Mesenchymal stem cell (in vitro differentiated cells and primary cell): ENCODE results near the gene CRYGS.

Source experiments
- DNase-seq: peaks from one replicate; pipeline ENCODE4 v3.0.0-alpha.2; 2013
- H2AFZ ChIP-seq: one replicate; pipeline ENCODE4 v1.6.1; 2013; ENCODE audit warnings: low read depth, mild to moderate bottlenecking, control low read depth, inconsistent platforms, low read length, moderate library complexity
- H2AK5ac ChIP-seq: 2 replicates; pipeline ENCODE4 v1.6.1; 2013; ENCODE audit warnings: low read length, moderate library complexity, mild to moderate bottlenecking, inconsistent platforms; ENCODE audit not compliant: severe bottlenecking
- H2BK120ac ChIP-seq: one replicate; pipeline ENCODE4 v1.6.1; 2013; ENCODE audit warnings: low read depth, mild to moderate bottlenecking, inconsistent platforms, low read length, moderate library complexity
- H2BK12ac ChIP-seq, 2 experiments: one replicate each; pipeline ENCODE4 v1.6.1; 2013; ENCODE audit warnings: inconsistent platforms in 2 of 2, low read length in 2 of 2, mild to moderate bottlenecking in 2 of 2, moderate library complexity in 2 of 2, control low read depth in 1 of 2
- H2BK15ac ChIP-seq: one replicate; pipeline ENCODE4 v1.6.1; 2013; ENCODE audit warnings: mild to moderate bottlenecking, low read depth, inconsistent platforms; ENCODE audit not compliant: poor library complexity, severe bottlenecking
- H2BK5ac ChIP-seq: 2 replicates; pipeline ENCODE4 v1.6.1; 2013; ENCODE audit warnings: low read depth, mild to moderate bottlenecking, low read length, control low read depth, inconsistent platforms; ENCODE audit not compliant: poor library complexity, severe bottlenecking
- H3K14ac ChIP-seq, 2 experiments: one replicate each; pipeline ENCODE4 v1.6.1; 2013; ENCODE audit warnings: inconsistent platforms in 2 of 2, low read length in 2 of 2, control low read depth in 1 of 2, mild to moderate bottlenecking in 1 of 2, moderate library complexity in 1 of 2
- H3K18ac ChIP-seq, 2 experiments: one replicate each; pipeline ENCODE4 v1.6.1; 2013; ENCODE audit warnings: inconsistent platforms in 2 of 2, low read length in 2 of 2, control low read depth in 1 of 2, low read depth in 1 of 2, mild to moderate bottlenecking in 1 of 2
- H3K23ac ChIP-seq, 2 experiments: one replicate each; pipeline ENCODE4 v1.6.1; 2013; ENCODE audit warnings: inconsistent platforms in 2 of 2, low read length in 2 of 2, mild to moderate bottlenecking in 2 of 2, moderate library complexity in 2 of 2, control low read depth in 1 of 2
- H3K27ac ChIP-seq: 2 replicates; pipeline ENCODE4 v1.5.1; 2013; ENCODE audit warnings: mild to moderate bottlenecking, moderate library complexity, low read length, control low read depth, inconsistent platforms; ENCODE audit not compliant: poor library complexity, severe bottlenecking
- H3K27me3 ChIP-seq, 2 experiments: 2 replicates each; pipeline versions ENCODE4 v1.6.1 to v1.7.0; 2013; ENCODE audit warnings: low read length in 2 of 2, mild to moderate bottlenecking in 2 of 2, moderate library complexity in 2 of 2, control low read depth in 1 of 2, inconsistent platforms in 1 of 2; ENCODE audit not compliant: control insufficient read depth in 1 of 2, insufficient read depth in 1 of 2
- H3K36me3 ChIP-seq, 2 experiments: 2 replicates each; pipeline versions ENCODE4 v1.6.1 to v1.7.0; 2013; ENCODE audit warnings: low read length in 2 of 2, control low read depth in 1 of 2, inconsistent platforms in 1 of 2, low read depth in 1 of 2, mild to moderate bottlenecking in 1 of 2; ENCODE audit not compliant: insufficient read depth in 2 of 2, control insufficient read depth in 1 of 2
- H3K4ac ChIP-seq, 2 experiments: one replicate each; pipeline ENCODE4 v1.6.1; 2013; ENCODE audit warnings: inconsistent platforms in 2 of 2, low read length in 2 of 2, mild to moderate bottlenecking in 2 of 2, moderate library complexity in 2 of 2, control low read depth in 1 of 2, low read depth in 1 of 2
- H3K4me1 ChIP-seq: 2 replicates; pipeline ENCODE4 v1.6.1; 2013; ENCODE audit warnings: low read depth, low read length, control low read depth; ENCODE audit not compliant: control insufficient read depth, insufficient read depth
- H3K4me2 ChIP-seq: 2 replicates; pipeline ENCODE4 v1.6.1; 2013; ENCODE audit warnings: low read length, mild to moderate bottlenecking, inconsistent platforms; ENCODE audit not compliant: poor library complexity, severe bottlenecking
- H3K4me3 ChIP-seq, 2 experiments: 2 replicates each; pipeline versions ENCODE4 v1.5.1 to v1.7.0; 2013; ENCODE audit warnings: low read length in 2 of 2, mild to moderate bottlenecking in 2 of 2, control low read depth in 1 of 2, low read depth in 1 of 2; ENCODE audit not compliant: insufficient read depth in 1 of 2
- H3K79me1 ChIP-seq: replicated peaks from 2 replicates; pipeline ENCODE4 v1.6.1; 2013; ENCODE audit warnings: mild to moderate bottlenecking, control low read depth, low read length, inconsistent platforms; ENCODE audit not compliant: poor library complexity, severe bottlenecking
- H3K9ac ChIP-seq: 2 replicates; pipeline ENCODE4 v1.7.0; 2013; ENCODE audit warnings: mild to moderate bottlenecking, low read length, moderate library complexity
- H3K9me3 ChIP-seq: 2 replicates; pipeline ENCODE4 v1.7.0; 2013; ENCODE audit warnings: mild to moderate bottlenecking, low read length; ENCODE audit not compliant: control insufficient read depth
- H4K8ac ChIP-seq: one replicate; pipeline ENCODE4 v1.6.1; 2013; ENCODE audit warnings: inconsistent platforms, mild to moderate bottlenecking, low read length, moderate library complexity
- H4K91ac ChIP-seq: one replicate; pipeline ENCODE4 v1.6.1; 2013; ENCODE audit warnings: mild to moderate bottlenecking, low read length, inconsistent platforms
- WGBS: methylation state at CpG from one replicate; pipeline ENCODE4 v1.1.7; 2013; ENCODE audit warnings: mixed read lengths; 5-methylcytosine and 5-hydroxymethylcytosine counted together

CRYGS gene

GRCh38 chr3:186589856-186590579 lies 45.8 kb upstream of the CRYGS start:
- Histone ChIP-seq H4K8ac (no peak overlapping the region), H3K23ac (no peak overlapping the region), H3K9me3 (no peaks in the 10 kb centered on the region), H3K9ac (no peak overlapping the region), H2BK12ac (no peak overlapping the region), H3K14ac (no peak overlapping the region), H2AFZ (no peak overlapping the region), H3K27me3 (no peaks in the 10 kb centered on the region), H2BK5ac (no peak overlapping the region), H4K91ac (no peak overlapping the region), H3K18ac (no peak overlapping the region), H3K4me1 (no peaks in the 10 kb centered on the region), H2BK15ac (no peak overlapping the region), H3K36me3 (peaks cover 0 to 13% of the 10 kb centered on the region in 2 experiments), H3K4me3 (no peak overlapping the region), H2AK5ac (no peak overlapping the region), H2BK120ac (no peak overlapping the region), H3K4me2 (no peak overlapping the region), H3K79me1 (no peaks in the 10 kb centered on the region), H3K4ac (no peak overlapping the region), H3K27ac (no peak overlapping the region)
- DNase-seq = no peak
- WGBS = 80% methylated on average over 2 of the region's 5 CpGs

- Histone ChIP-seq H3K9me3 (no peaks in the 10 kb centered on the region), H3K4me1 (no peaks in the 10 kb centered on the region), H3K27ac (no peak overlapping the region), H2BK15ac (no peak overlapping the region), H2BK120ac (no peak overlapping the region), H2AK5ac (no peak overlapping the region), H4K91ac (no peak overlapping the region), H3K4me2 (no peak overlapping the region), H3K79me1 (no peaks in the 10 kb centered on the region), H3K14ac (no peak overlapping the region), H3K4me3 (no peak overlapping the region), H2AFZ (no peak overlapping the region), H3K4ac (no peak overlapping the region), H3K9ac (no peak overlapping the region), H2BK12ac (no peak overlapping the region), H3K36me3 (peaks cover 0 to 22% of the 10 kb centered on the region in 2 experiments), H3K18ac (no peak overlapping the region), H2BK5ac (no peak overlapping the region), H3K27me3 (no peaks in the 10 kb centered on the region), H4K8ac (no peak overlapping the region), H3K23ac (no peak overlapping the region)
- DNase-seq = peak; percentile 10
- no CpG with 5 or more reads among the region's 3 CpGs for WGBS
These were observed 44.9 kb upstream of the CRYGS start for GRCh38 chr3:186589121-186589520.

GRCh38 chr3:186588632-186589031 lies 44.5 kb upstream of the CRYGS start:
- no peaks in the 10 kb centered on the region for H3K27me3 ChIP-seq
- no peaks in the 10 kb centered on the region for H3K4me1 ChIP-seq
- no peak overlapping the region for H3K23ac ChIP-seq
- WGBS = 100% methylated on average over 2 of the region's 2 CpGs
- H2BK15ac ChIP-seq = no peak overlapping the region
- H3K4ac ChIP-seq = no peak overlapping the region
- no peak overlapping the region for H3K4me3 ChIP-seq
- H2BK12ac ChIP-seq = no peak overlapping the region
- H3K36me3 ChIP-seq = peaks cover 0 to 27% of the 10 kb centered on the region in 2 experiments
- H2AFZ ChIP-seq = no peak overlapping the region
- H4K91ac ChIP-seq = no peak overlapping the region
- DNase-seq = no peak
- H2AK5ac ChIP-seq = no peak overlapping the region
- no peak overlapping the region for H3K9ac ChIP-seq
- H3K9me3 ChIP-seq = no peaks in the 10 kb centered on the region
- no peak overlapping the region for H3K4me2 ChIP-seq
- H3K18ac ChIP-seq = no peak overlapping the region
- no peak overlapping the region for H3K27ac ChIP-seq
- H3K79me1 ChIP-seq = no peaks in the 10 kb centered on the region
- H2BK120ac ChIP-seq = no peak overlapping the region
- H2BK5ac ChIP-seq = no peak overlapping the region
- H4K8ac ChIP-seq = no peak overlapping the region
- H3K14ac ChIP-seq = no peak overlapping the region

GRCh38 chr3:186587183-186587582 lies 43.0 kb upstream of the CRYGS start:
- DNase-seq = no peak
- no peaks in the 10 kb centered on the region for H3K79me1 ChIP-seq
- H3K4me3 ChIP-seq = no peak overlapping the region
- no peak overlapping the region for H2BK12ac ChIP-seq
- H3K4me1 ChIP-seq = no peaks in the 10 kb centered on the region
- no peak overlapping the region for H3K4ac ChIP-seq
- H3K27ac ChIP-seq = no peak overlapping the region
- no peak overlapping the region for H2BK5ac ChIP-seq
- H3K18ac ChIP-seq = no peak overlapping the region
- no peak overlapping the region for H3K4me2 ChIP-seq
- H2AK5ac ChIP-seq = no peak overlapping the region
- H3K23ac ChIP-seq = no peak overlapping the region
- no peak overlapping the region for H2BK120ac ChIP-seq
- H3K9ac ChIP-seq = no peak overlapping the region
- H4K91ac ChIP-seq = no peak overlapping the region
- H4K8ac ChIP-seq = no peak overlapping the region
- H3K36me3 ChIP-seq = peaks cover 0 to 41% of the 10 kb centered on the region in 2 experiments
- no peak overlapping the region for H2AFZ ChIP-seq
- H2BK15ac ChIP-seq = no peak overlapping the region
- H3K14ac ChIP-seq = no peak overlapping the region
- H3K27me3 ChIP-seq = no peaks in the 10 kb centered on the region
- no peaks in the 10 kb centered on the region for H3K9me3 ChIP-seq
